ENCODE measurements around the gene RAP1B. TPM values are rescaled to one million over a fixed set of nuclear protein-coding genes. Genes with fewer than 3 reads are reported as not detected.

Gene RAP1B
- total and polyA plus RNA-seq, 4 donors = 113 to 173 (median 165) TPM

DNA sequence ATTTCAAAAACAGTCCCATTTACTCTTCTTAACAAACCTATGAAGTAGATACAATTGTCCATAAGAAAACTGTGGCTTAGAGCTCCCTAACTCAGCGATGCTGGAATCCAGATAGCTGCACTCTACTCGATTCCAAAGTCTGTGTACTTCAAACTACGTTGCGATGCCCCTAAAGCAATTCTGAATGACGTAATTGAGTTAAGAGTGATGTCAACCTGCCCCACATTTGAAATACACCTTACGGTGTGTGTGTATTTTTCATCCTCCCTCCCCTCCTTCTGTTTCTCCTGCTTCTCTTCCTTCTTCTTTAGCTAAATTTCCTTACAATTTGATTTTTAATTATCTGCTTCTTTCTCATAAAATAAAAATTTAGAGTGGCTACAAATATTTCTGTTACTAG is 31.9 kb upstream of the RAP1B start:
- no peaks in the 10 kb centered on the region for H3K4me1 ChIP-seq (ENCODE audit: control insufficient read depth in 1 of 2, insufficient read depth in 2 of 2, low read length in 2 of 2)
- WGBS, 2 donors = 87 to 89% methylated on average over 6 of the region's 6 CpGs
- ATAC-seq (ENCODE audit: low FRiP score) (no peak), DNase-seq (no peak)
- H3K4me3 ChIP-seq (ENCODE audit: low read length in 2 of 2) = no peak overlapping the region
- intact Hi-C loops (cut with DNase I) = no loop called here
- H3K36me3 ChIP-seq (ENCODE audit: control insufficient read depth in 1 of 2, insufficient read depth in 2 of 2, low read length in 1 of 2) = no peaks in the 10 kb centered on the region
- no peaks in the 10 kb centered on the region for H3K9me3 ChIP-seq (ENCODE audit: control insufficient read depth, low read length)
- H3K27me3 ChIP-seq (ENCODE audit: control insufficient read depth in 1 of 2, insufficient read depth in 2 of 2, low read length in 1 of 2) = no peaks in the 10 kb centered on the region
- H3K27ac ChIP-seq (ENCODE audit: low read depth in 1 of 2, low read length in 2 of 2) = no peak overlapping the region

DNA sequence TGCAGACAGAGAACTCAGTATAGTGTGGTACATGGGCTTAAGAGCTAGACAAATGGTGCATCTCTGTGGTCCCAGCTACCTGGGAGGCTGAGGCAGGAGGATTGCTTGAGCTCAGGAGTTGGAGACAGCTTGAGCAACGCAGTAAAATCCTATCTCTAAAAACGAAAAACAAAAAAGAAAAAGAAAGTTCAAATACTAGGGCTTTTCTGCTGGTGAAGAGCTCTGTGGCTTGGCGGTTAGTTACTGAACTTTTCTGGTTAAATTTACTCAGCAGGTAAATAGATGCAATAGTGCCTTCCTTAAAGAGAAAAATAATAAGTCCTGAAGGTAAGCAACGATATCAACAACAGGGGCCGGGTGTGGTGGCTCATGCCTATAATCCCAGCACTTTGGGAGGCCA is 31.4 kb upstream of the RAP1B start:
- H3K4me1 ChIP-seq (ENCODE audit: control insufficient read depth in 1 of 2, insufficient read depth in 2 of 2, low read length in 2 of 2) = no peaks in the 10 kb centered on the region
- 81 to 88% methylated on average over 5 of the region's 5 CpGs for WGBS, 2 donors
- intact Hi-C loops (cut with DNase I) = no loop called here
- H3K9me3 ChIP-seq (ENCODE audit: control insufficient read depth, low read length) = no peaks in the 10 kb centered on the region
- DNase-seq (no peak), ATAC-seq (ENCODE audit: low FRiP score) (no peak)
- H3K27ac ChIP-seq (ENCODE audit: low read depth in 1 of 2, low read length in 2 of 2) = no peak overlapping the region
- H3K4me3 ChIP-seq (ENCODE audit: low read length in 2 of 2) = no peak overlapping the region
- no peaks in the 10 kb centered on the region for H3K27me3 ChIP-seq (ENCODE audit: control insufficient read depth in 1 of 2, insufficient read depth in 2 of 2, low read length in 1 of 2)
- no peaks in the 10 kb centered on the region for H3K36me3 ChIP-seq (ENCODE audit: control insufficient read depth in 1 of 2, insufficient read depth in 2 of 2, low read length in 1 of 2)

DNA sequence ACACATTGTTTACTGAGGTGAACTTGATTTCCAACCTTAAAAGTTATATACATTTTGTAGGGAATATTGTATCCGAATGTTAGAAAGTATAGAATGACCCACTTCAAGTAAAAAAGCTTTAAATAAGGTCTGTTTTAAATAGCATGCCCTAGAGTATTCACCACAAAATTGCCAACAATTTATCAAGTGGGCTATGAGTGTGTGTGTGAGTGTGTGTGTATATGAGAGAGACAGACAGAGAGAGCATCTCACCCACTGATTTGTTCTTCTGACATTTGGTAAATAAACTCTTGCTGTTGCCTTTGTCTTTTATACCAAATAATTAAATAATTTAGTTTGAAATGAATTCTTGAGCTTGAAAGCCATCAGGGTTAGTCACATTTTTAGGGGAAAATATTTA is 29.8 kb upstream of the RAP1B start:
- DNase-seq (no peak), ATAC-seq (ENCODE audit: low FRiP score) (no peak)
- Histone ChIP-seq H3K9me3 (ENCODE audit: control insufficient read depth, low read length) (no peaks in the 10 kb centered on the region), H3K4me1 (ENCODE audit: control insufficient read depth in 1 of 2, insufficient read depth in 2 of 2, low read length in 2 of 2) (no peaks in the 10 kb centered on the region), H3K4me3 (ENCODE audit: low read length in 2 of 2) (no peak overlapping the region), H3K27me3 (ENCODE audit: control insufficient read depth in 1 of 2, insufficient read depth in 2 of 2, low read length in 1 of 2) (no peaks in the 10 kb centered on the region), H3K27ac (ENCODE audit: low read depth in 1 of 2, low read length in 2 of 2) (no peak overlapping the region), H3K36me3 (ENCODE audit: control insufficient read depth in 1 of 2, insufficient read depth in 2 of 2, low read length in 1 of 2) (no peaks in the 10 kb centered on the region)
- 78 to 86% methylated on average over 1 of the region's 1 CpG for WGBS, 2 donors
- intact Hi-C loops (cut with DNase I) = no loop called here

DNA sequence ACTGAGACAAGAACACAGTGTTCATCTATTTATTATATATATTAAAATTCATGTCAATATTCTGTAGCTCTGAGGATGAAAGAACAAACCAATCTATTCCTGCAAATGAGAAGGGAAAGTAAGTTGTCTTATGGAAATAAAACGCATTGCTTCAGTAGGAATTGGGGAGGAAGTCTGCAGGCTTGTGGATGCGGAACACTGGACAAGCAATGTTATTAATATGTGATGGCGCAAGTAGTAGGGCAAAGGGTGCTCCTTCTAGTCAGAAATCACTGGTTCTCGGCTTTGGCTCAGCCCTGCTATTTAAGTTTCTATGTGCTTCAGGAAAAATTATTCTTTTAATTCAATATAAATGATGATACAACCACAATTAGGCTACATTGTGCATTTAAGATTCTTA is 28.8 kb upstream of the RAP1B start:
- Histone ChIP-seq H3K36me3 (ENCODE audit: control insufficient read depth in 1 of 2, insufficient read depth in 2 of 2, low read length in 1 of 2) (no peaks in the 10 kb centered on the region), H3K4me3 (ENCODE audit: low read length in 2 of 2) (no peak overlapping the region), H3K27me3 (ENCODE audit: control insufficient read depth in 1 of 2, insufficient read depth in 2 of 2, low read length in 1 of 2) (no peaks in the 10 kb centered on the region), H3K27ac (ENCODE audit: low read depth in 1 of 2, low read length in 2 of 2) (no peak overlapping the region), H3K9me3 (ENCODE audit: control insufficient read depth, low read length) (no peaks in the 10 kb centered on the region), H3K4me1 (ENCODE audit: control insufficient read depth in 1 of 2, insufficient read depth in 2 of 2, low read length in 2 of 2) (no peaks in the 10 kb centered on the region)
- ATAC-seq (ENCODE audit: low FRiP score) (no peak), DNase-seq (no peak)
- WGBS, 2 donors = 92% methylated on average over 4 of the region's 4 CpGs
- intact Hi-C loops (cut with DNase I) = no loop called here

DNA sequence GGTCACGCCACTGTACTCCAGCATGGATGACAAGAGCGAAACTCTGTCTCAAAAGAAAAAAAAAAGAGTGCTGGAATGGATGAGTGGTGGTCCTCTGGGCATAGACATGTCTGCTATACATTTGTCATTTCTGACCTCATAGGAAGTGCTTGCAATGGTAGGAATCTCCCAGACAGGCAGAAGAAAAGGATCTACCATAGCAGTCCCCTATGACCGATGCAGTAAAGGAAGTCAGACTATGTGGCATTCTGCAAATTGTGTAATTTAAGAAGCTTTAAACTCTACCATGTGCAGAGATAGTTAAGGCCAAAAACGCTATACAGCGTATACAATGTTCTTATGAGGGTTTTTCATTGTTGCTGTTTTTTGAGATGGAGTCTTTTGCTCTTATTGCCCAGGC is 24.7 kb upstream of the RAP1B start:
- 85 to 88% methylated on average over 5 of the region's 5 CpGs for WGBS, 2 donors
- ATAC-seq (ENCODE audit: low FRiP score) = no peak
- intact Hi-C loops (cut with DNase I) = no loop called here

DNA sequence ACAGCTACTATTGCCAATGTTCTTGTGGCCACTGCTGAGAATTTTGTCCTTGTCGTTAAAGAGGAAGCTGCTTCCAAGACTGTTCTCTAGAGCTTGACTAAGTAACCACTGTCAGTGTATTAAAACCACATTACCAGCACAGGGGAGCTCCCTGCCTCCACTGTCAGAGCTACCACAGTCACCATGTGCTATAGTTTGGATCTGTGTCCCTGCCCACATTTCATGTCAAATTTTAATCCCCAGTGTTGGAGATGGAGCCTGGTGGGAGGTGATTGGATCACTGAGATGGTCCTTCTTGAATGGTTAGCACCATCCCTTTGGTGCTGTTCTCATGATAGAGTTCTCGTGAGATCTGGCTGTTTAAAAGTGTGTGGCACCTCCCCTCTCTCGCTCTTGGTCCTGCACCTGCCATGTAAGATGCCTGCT is 23.2 kb upstream of the RAP1B start:
- ATAC-seq (ENCODE audit: low FRiP score) = no peak

More for the DNA sequence above, 24.7 kb upstream of the RAP1B start:
- no peaks in the 10 kb centered on the region for H3K27me3 ChIP-seq (ENCODE audit: control insufficient read depth in 1 of 2, insufficient read depth in 2 of 2, low read length in 1 of 2)
- no peak overlapping the region for H3K4me3 ChIP-seq (ENCODE audit: low read length in 2 of 2)
- DNase-seq = no peak
- H3K36me3 ChIP-seq (ENCODE audit: control insufficient read depth in 1 of 2, insufficient read depth in 2 of 2, low read length in 1 of 2) = no peaks in the 10 kb centered on the region
- no peaks in the 10 kb centered on the region for H3K4me1 ChIP-seq (ENCODE audit: control insufficient read depth in 1 of 2, insufficient read depth in 2 of 2, low read length in 2 of 2)
- no peak overlapping the region for H3K27ac ChIP-seq (ENCODE audit: low read depth in 1 of 2, low read length in 2 of 2)
- H3K9me3 ChIP-seq (ENCODE audit: control insufficient read depth, low read length) = peaks cover 6% of the 10 kb centered on the region

DNA sequence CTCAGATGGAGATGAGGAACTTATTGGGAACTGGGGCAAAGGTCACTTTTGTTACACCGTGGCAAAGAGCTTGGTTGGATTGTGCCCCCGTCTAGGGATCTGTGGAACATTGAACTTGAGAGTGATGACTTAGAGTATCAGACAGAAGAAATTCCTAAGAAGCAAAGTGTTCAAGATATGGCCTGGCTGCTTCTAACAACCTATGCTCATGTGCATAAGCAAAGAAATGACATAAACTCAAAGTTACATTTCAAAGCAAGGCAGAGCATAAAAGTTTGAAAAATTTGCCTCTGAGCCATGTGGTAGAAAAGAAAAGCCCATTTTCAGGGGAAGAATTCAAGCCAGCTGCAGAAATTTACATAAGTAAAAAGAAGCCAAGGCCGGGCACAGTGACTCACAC is 21.5 kb upstream of the RAP1B start:
- ATAC-seq (ENCODE audit: low FRiP score) (no peak), DNase-seq (no peak)
- 89 to 91% methylated on average over 3 of the region's 3 CpGs for WGBS, 2 donors
- intact Hi-C loops (cut with DNase I) = no loop called here
- Histone ChIP-seq H3K4me3 (ENCODE audit: low read length in 2 of 2) (no peak overlapping the region), H3K36me3 (ENCODE audit: control insufficient read depth in 1 of 2, insufficient read depth in 2 of 2, low read length in 1 of 2) (no peaks in the 10 kb centered on the region), H3K9me3 (ENCODE audit: control insufficient read depth, low read length) (peaks cover 8% of the 10 kb centered on the region), H3K27me3 (ENCODE audit: control insufficient read depth in 1 of 2, insufficient read depth in 2 of 2, low read length in 1 of 2) (no peaks in the 10 kb centered on the region), H3K27ac (ENCODE audit: low read depth in 1 of 2, low read length in 2 of 2) (no peak overlapping the region), H3K4me1 (ENCODE audit: control insufficient read depth in 1 of 2, insufficient read depth in 2 of 2, low read length in 2 of 2) (no peaks in the 10 kb centered on the region)

More for the DNA sequence above, 23.2 kb upstream of the RAP1B start:
- H3K27ac ChIP-seq (ENCODE audit: low read depth in 1 of 2, low read length in 2 of 2) = no peak overlapping the region
- no peaks in the 10 kb centered on the region for H3K36me3 ChIP-seq (ENCODE audit: control insufficient read depth in 1 of 2, insufficient read depth in 2 of 2, low read length in 1 of 2)
- intact Hi-C loops (cut with DNase I) = no loop called here
- H3K27me3 ChIP-seq (ENCODE audit: control insufficient read depth in 1 of 2, insufficient read depth in 2 of 2, low read length in 1 of 2) = no peaks in the 10 kb centered on the region
- H3K4me1 ChIP-seq (ENCODE audit: control insufficient read depth in 1 of 2, insufficient read depth in 2 of 2, low read length in 2 of 2) = no peaks in the 10 kb centered on the region
- peaks cover 6% of the 10 kb centered on the region for H3K9me3 ChIP-seq (ENCODE audit: control insufficient read depth, low read length)
- 89 to 90% methylated on average over 3 of the region's 3 CpGs for WGBS, 2 donors
- no peak overlapping the region for H3K4me3 ChIP-seq (ENCODE audit: low read length in 2 of 2)
- no peak for DNase-seq

DNA sequence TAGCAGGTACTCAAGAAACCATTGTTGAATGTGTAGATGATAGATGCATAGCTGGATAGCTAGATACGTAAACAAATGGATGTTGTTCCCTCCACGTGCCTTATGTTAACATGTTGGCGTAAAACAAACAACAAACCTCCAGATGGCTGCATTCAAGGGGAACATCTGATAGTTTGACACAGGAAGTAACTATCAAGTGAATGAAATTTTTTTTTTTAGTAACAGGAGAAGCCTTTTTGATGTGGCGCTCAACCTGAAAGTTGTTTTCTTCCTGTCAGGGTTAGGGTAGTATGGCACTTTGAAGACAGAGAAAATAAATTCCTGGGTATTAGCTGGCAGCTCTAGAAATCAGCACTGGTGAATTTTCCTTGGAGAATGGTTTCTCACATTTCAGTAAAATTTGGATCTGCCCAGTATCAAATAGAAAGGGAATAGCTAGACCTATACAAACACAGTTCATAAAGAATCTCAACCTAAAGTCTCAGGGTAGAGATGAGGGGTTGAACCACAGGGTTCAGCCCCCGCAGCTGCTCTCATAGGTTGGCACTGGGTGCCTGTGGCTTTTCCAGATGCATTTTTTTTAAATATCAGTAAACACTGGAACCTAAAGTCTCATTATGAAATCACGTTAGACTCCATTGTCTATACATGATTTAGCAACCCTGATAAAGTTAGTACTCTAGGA is 18.8 kb upstream of the RAP1B start:
- 55 to 58% methylated on average over 6 of the region's 6 CpGs for WGBS, 2 donors
- intact Hi-C loops (cut with DNase I) = no loop called here
- ATAC-seq (ENCODE audit: low FRiP score) = no peak
- DNase-seq = no peak
- Histone ChIP-seq H3K36me3 (ENCODE audit: control insufficient read depth in 1 of 2, insufficient read depth in 2 of 2, low read length in 1 of 2) (no peaks in the 10 kb centered on the region), H3K9me3 (ENCODE audit: control insufficient read depth, low read length) (peaks cover 8% of the 10 kb centered on the region), H3K4me1 (ENCODE audit: control insufficient read depth in 1 of 2, insufficient read depth in 2 of 2, low read length in 2 of 2) (no peaks in the 10 kb centered on the region), H3K27me3 (ENCODE audit: control insufficient read depth in 1 of 2, insufficient read depth in 2 of 2, low read length in 1 of 2) (no peaks in the 10 kb centered on the region), H3K4me3 (ENCODE audit: low read length in 2 of 2) (no peak overlapping the region), H3K27ac (ENCODE audit: low read depth in 1 of 2, low read length in 2 of 2) (no peak overlapping the region)

DNA sequence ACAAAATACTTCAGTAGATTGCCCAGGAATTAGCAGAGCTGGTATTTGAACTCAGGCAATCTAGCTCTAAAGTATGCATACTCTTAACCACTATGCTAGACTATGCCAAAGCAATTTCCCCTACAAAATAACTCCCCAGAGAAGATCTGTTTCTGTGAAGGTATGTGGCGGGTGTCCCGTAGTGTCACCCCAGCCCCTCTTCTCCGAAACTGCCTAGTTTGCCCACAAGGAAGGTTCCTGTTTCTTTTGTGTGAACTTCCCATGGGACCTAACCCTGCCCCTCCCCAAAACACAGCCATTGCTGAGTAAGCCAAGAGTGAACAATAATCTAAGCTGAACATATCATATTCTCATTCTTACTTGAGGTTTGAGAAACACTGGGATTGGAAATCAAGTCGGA is 15.5 kb upstream of the RAP1B start:
- Histone ChIP-seq H3K4me1 (ENCODE audit: control insufficient read depth in 1 of 2, insufficient read depth in 2 of 2, low read length in 2 of 2) (no peaks in the 10 kb centered on the region), H3K27ac (ENCODE audit: low read depth in 1 of 2, low read length in 2 of 2) (no peak overlapping the region), H3K4me3 (ENCODE audit: low read length in 2 of 2) (no peak overlapping the region), H3K9me3 (ENCODE audit: control insufficient read depth, low read length) (peaks cover 2% of the 10 kb centered on the region), H3K27me3 (ENCODE audit: control insufficient read depth in 1 of 2, insufficient read depth in 2 of 2, low read length in 1 of 2) (no peaks in the 10 kb centered on the region), H3K36me3 (ENCODE audit: control insufficient read depth in 1 of 2, insufficient read depth in 2 of 2, low read length in 1 of 2) (no peaks in the 10 kb centered on the region)
- 95 to 98% methylated on average over 4 of the region's 4 CpGs for WGBS, 2 donors
- ATAC-seq (ENCODE audit: low FRiP score) (no peak), DNase-seq (no peak)
- intact Hi-C loops (cut with DNase I) = loop anchor here in 1 of 2 donors (2.0 kb wide), 1 partner anchor 14 kb away; no protein-coding TSS in a partner anchor

All from aorta (tissue), 5 donors.